ENCODE measurements around the gene TCF7L1. TPM values are rescaled to one million over a fixed set of nuclear protein-coding genes. Genes with fewer than 3 reads are reported as not detected.

TCF7L1 gene
- polyA plus RNA-seq, 1 donor from 2014 or later: not detected

DNA sequence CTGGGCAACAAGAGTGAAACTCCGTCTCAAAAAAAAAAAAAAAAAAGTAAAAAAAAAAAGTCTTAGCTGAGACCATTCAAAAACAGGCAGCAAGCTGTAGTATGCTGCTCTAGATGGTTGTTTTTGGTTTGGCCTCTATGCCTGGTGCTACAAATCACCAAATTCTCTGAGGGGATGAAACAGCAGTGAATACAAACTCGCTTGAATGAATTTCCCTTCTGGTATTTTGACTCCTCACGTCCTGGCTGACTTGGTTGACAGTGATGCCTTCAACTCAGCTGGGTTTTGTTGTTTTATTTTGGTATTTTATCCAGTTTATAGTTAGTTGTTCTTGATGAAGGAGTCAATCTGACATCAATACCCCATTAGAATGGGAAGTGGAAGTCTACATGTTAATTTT, 3.3 kb upstream of the TCF7L1 start:
- Histone ChIP-seq H3K9me2 (ENCODE audit: insufficient read depth, low read length) (no peaks in the 10 kb centered on the region), H3K36me3 (ENCODE audit: insufficient read depth, low read length) (no peaks in the 10 kb centered on the region), H3K27ac (ENCODE audit: low read length) (no peak overlapping the region), H4K20me1 (ENCODE audit: insufficient read depth) (no peaks in the 10 kb centered on the region), H3K4me3 (ENCODE audit: low read length) (no peak overlapping the region), H3K9me3 (ENCODE audit: low read length) (no peaks in the 10 kb centered on the region), H3K4me2 (ENCODE audit: low read length) (no peak overlapping the region), H3F3A (ENCODE audit: insufficient read depth, low read length, poor library complexity, severe bottlenecking) (no peaks in the 10 kb centered on the region), H2AFZ (ENCODE audit: low read depth, low read length) (no peak overlapping the region), H3K9ac (ENCODE audit: low read length) (no peak overlapping the region), H3K79me2 (replicated peaks; ENCODE audit: insufficient read depth, low read length) (peaks cover 6% of the 10 kb centered on the region), H3K27me3 (ENCODE audit: insufficient read depth, low read depth, low read length) (peaks cover 24% of the 10 kb centered on the region)
- TF ChIP-seq EP300 (conservative IDR thresholded peaks at IDR 0.05; ENCODE audit: poor library complexity, severe bottlenecking): no peak

DNA sequence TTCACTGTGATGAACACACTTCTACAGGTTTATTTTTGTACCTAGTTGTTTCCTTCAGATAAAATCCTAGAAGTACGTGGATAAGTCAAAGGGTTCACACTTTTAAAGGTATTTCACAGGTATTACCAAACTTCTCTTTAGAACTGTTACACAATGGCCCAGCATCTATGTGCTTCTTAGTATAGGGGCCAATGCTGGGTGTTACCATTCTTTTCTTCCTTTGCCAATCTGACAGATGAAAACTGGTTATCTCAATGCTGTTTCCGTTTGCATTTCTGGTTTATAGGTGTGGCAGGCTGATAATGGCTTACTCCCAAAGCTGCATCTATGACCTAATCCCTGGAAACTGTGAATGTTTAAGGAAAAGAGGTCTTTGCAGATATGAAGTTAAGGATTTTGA, 2.8 kb upstream of the TCF7L1 start:
- peaks cover 30% of the 10 kb centered on the region for H3K27me3 ChIP-seq (ENCODE audit: insufficient read depth, low read depth, low read length)
- H3K9ac ChIP-seq (ENCODE audit: low read length): no peak overlapping the region
- peaks cover 6% of the 10 kb centered on the region for H3K79me2 ChIP-seq (replicated peaks; ENCODE audit: insufficient read depth, low read length)
- H3K36me3 ChIP-seq (ENCODE audit: insufficient read depth, low read length): no peaks in the 10 kb centered on the region
- H4K20me1 ChIP-seq (ENCODE audit: insufficient read depth): no peaks in the 10 kb centered on the region
- H3K4me2 ChIP-seq (ENCODE audit: low read length): no peak overlapping the region
- H3K4me3 ChIP-seq (ENCODE audit: low read length): no peak overlapping the region
- no peak for TF ChIP-seq RAD21 (conservative IDR thresholded peaks at IDR 0.05)
- no peaks in the 10 kb centered on the region for H3F3A ChIP-seq (ENCODE audit: insufficient read depth, low read length, poor library complexity, severe bottlenecking)
- H3K27ac ChIP-seq (ENCODE audit: low read length): no peak overlapping the region
- H3K9me3 ChIP-seq (ENCODE audit: low read length): no peaks in the 10 kb centered on the region
- no peaks in the 10 kb centered on the region for H3K9me2 ChIP-seq (ENCODE audit: insufficient read depth, low read length)
- H2AFZ ChIP-seq (ENCODE audit: low read depth, low read length): no peak overlapping the region

DNA sequence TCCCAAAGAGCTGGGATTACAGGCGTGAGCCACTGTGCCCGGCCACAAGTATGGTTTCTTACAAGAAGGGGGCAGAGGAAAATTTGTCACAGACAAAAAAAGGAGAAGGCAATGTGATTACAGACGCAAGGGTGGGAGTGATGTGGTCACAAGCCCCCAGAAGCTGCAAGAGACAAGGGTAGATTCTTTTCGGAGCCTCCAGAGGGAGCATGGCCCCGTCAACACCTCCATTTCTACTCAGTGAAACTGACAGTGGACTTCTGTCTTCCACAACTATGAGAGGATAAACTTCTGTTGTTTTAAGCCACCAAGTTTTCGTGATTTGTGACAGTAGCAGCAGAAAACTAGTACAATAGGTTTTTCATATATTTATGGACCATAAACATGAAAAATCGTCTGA, 2.1 kb upstream of the TCF7L1 start:
- Histone ChIP-seq H3K27ac (ENCODE audit: low read length) (no peak overlapping the region), H3K9me3 (ENCODE audit: low read length) (no peaks in the 10 kb centered on the region), H3K9me2 (ENCODE audit: insufficient read depth, low read length) (no peaks in the 10 kb centered on the region), H3K27me3 (ENCODE audit: insufficient read depth, low read depth, low read length) (peaks cover 37% of the 10 kb centered on the region), H3F3A (ENCODE audit: insufficient read depth, low read length, poor library complexity, severe bottlenecking) (no peaks in the 10 kb centered on the region), H3K79me2 (replicated peaks; ENCODE audit: insufficient read depth, low read length) (peaks cover 6% of the 10 kb centered on the region), H4K20me1 (ENCODE audit: insufficient read depth) (no peaks in the 10 kb centered on the region), H3K4me2 (ENCODE audit: low read length) (no peak overlapping the region), H2AFZ (ENCODE audit: low read depth, low read length) (no peak overlapping the region), H3K36me3 (ENCODE audit: insufficient read depth, low read length) (no peaks in the 10 kb centered on the region), H3K4me3 (ENCODE audit: low read length) (no peak overlapping the region), H3K9ac (ENCODE audit: low read length) (no peak overlapping the region)
- TF ChIP-seq, protein P1, sequence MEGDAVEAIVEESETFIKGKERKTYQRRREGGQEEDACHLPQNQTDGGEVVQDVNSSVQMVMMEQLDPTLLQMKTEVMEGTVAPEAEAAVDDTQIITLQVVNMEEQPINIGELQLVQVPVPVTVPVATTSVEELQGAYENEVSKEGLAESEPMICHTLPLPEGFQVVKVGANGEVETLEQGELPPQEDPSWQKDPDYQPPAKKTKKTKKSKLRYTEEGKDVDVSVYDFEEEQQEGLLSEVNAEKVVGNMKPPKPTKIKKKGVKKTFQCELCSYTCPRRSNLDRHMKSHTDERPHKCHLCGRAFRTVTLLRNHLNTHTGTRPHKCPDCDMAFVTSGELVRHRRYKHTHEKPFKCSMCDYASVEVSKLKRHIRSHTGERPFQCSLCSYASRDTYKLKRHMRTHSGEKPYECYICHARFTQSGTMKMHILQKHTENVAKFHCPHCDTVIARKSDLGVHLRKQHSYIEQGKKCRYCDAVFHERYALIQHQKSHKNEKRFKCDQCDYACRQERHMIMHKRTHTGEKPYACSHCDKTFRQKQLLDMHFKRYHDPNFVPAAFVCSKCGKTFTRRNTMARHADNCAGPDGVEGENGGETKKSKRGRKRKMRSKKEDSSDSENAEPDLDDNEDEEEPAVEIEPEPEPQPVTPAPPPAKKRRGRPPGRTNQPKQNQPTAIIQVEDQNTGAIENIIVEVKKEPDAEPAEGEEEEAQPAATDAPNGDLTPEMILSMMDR (IDR thresholded peaks at IDR 0.05; ENCODE audit: poor library complexity, severe bottlenecking): peak; percentile 34
- no peak for TF ChIP-seq RAD21 (conservative IDR thresholded peaks at IDR 0.05)

DNA sequence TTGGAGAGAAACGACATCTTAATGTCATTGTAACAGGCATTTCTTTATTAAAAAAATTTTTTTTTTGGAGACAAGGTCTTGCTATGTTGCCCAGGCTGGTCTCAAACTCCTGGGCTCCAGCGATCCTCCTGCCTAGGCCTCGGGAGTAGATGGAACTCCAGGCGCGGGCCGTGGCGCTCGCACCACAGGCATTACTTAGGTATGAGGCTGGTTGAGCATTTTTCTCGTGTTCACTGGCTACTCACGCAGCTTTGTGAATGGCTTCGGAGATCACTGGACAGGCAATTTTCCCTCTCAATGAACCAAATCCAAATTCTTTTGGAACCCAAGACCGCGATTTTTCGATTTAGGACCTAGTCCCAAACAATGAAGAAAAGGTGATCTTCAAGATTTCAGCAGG, 795 bp upstream of the TCF7L1 start:
- H3K9me3 ChIP-seq (ENCODE audit: low read length): no peaks in the 10 kb centered on the region
- no peaks in the 10 kb centered on the region for H3K36me3 ChIP-seq (ENCODE audit: insufficient read depth, low read length)
- H3K27me3 ChIP-seq (ENCODE audit: insufficient read depth, low read depth, low read length): peaks cover 41% of the 10 kb centered on the region
- H3K27ac ChIP-seq (ENCODE audit: low read length): no peak overlapping the region
- H3F3A ChIP-seq (ENCODE audit: insufficient read depth, low read length, poor library complexity, severe bottlenecking): no peaks in the 10 kb centered on the region
- peak overlapping the region; percentile 39 for H3K9ac ChIP-seq (ENCODE audit: low read length)
- no peaks in the 10 kb centered on the region for H4K20me1 ChIP-seq (ENCODE audit: insufficient read depth)
- H3K9me2 ChIP-seq (ENCODE audit: insufficient read depth, low read length): no peaks in the 10 kb centered on the region
- peaks cover 6% of the 10 kb centered on the region for H3K79me2 ChIP-seq (replicated peaks; ENCODE audit: insufficient read depth, low read length)
- H3K4me3 ChIP-seq (ENCODE audit: low read length): peak overlapping the region; percentile 82
- H2AFZ ChIP-seq (ENCODE audit: low read depth, low read length): no peak overlapping the region
- H3K4me2 ChIP-seq (ENCODE audit: low read length): peak overlapping the region; percentile 62
- no peak for TF ChIP-seq POLR2AphosphoS5 (IDR thresholded peaks at IDR 0.05)
- TF ChIP-seq TAF1 (IDR thresholded peaks at IDR 0.05; ENCODE audit: low read depth): no peak
- TF ChIP-seq, protein P1 (IDR thresholded peaks at IDR 0.05; ENCODE audit: poor library complexity, severe bottlenecking): no peak
